RWPE1 (cell line): ENCODE data around the gene MEF2D.

ENCODE experiments used
- CTCF ChIA-PET: fragments of 350-600 bp; sonication (Branson Sonifier 250); formaldehyde crosslinking; extraction: SDS; loops from one replicate; lab custom pipeline; 2021; lab: Yijun Ruan, JAX
- POLR2A ChIA-PET: fragments of 400-600 bp; formaldehyde crosslinking; extraction: SDS; loops from one replicate; lab custom pipeline; 2020; ENCODE audit warnings: antibody characterized with exemption; ENCODE audit not compliant: low non-redundant PET; lab: Yijun Ruan, JAX
- DNase-seq: peaks from one replicate; pipeline ENCODE4 v3.0.0; 2012; ENCODE audit warnings: low spot score
- H3K27ac ChIP-seq: fragments of 450-650 bp; 2 replicates; pipeline ENCODE4 v1.5.1; 2017
- CTCF ChIP-seq: fragments of 450-650 bp; conservative IDR thresholded peaks from 2 replicates; pipeline ENCODE4 v1.5.1; 2017; ENCODE audit warnings: low read depth, mild to moderate bottlenecking

MEF2D gene

GRCh38 chr1:156492591-156493080 lies 7.9 kb downstream of the MEF2D start:
- H3K27ac ChIP-seq, result peak overlapping the region; percentile 82
- ChIA-PET CTCF (no interaction called here), POLR2A (no interaction called here)
- TF ChIP-seq CTCF, result no peak
- DNase-seq, result no peak

GRCh38 chr1:156492013-156492590 lies 8.5 kb downstream of the MEF2D start:
- ChIA-PET POLR2A (no interaction called here), CTCF (no interaction called here)
- H3K27ac ChIP-seq, result peak overlapping the region; percentile 82
- no peak for TF ChIP-seq CTCF
- no peak for DNase-seq

GRCh38 chr1:156491151-156491949 lies 9.2 kb downstream of the MEF2D start:
- ChIA-PET POLR2A (no interaction called here), CTCF (interaction anchor here (0.6 to 0.7 kb wide), 2 partner anchors 10 to 95 kb away, joined by 4 to 6 read pairs; partner anchors contain the start of gene MEF2D)
- no peak for DNase-seq
- no peak for TF ChIP-seq CTCF
- peak overlapping the region; percentile 82 for H3K27ac ChIP-seq

- ChIA-PET CTCF (interaction anchor here (0.5 to 0.9 kb wide), 7 partner anchors 9 to 323 kb away, joined by 3 to 6 read pairs (median 4); partner anchors contain the start of gene MEF2D), POLR2A (interaction anchor here (0.8 kb wide), 1 partner anchor 21 kb away, joined by 3 read pairs; no protein-coding TSS in a partner anchor)
- peak overlapping the region; percentile 82 for H3K27ac ChIP-seq
- DNase-seq, result peak; percentile 54
- no peak for TF ChIP-seq CTCF
Observed at GRCh38 chr1:156490401-156491032, 10.1 kb downstream of the MEF2D start.

- peak overlapping the region; percentile 82 for H3K27ac ChIP-seq
- POLR2A ChIA-PET, result interaction anchor here (0.8 kb wide), 1 partner anchor 20 kb away, joined by 3 read pairs; no protein-coding TSS in a partner anchor
- CTCF ChIA-PET, result interaction anchor here (0.6 to 0.9 kb wide), 3 partner anchors 9 to 84 kb away, joined by 3 to 4 read pairs (median 3); no protein-coding TSS in a partner anchor
- DNase-seq, result no peak
- no peak for TF ChIP-seq CTCF
Observed at GRCh38 chr1:156489935-156490293, 10.7 kb downstream of the MEF2D start.
